ENCODE results near the gene GPATCH2L. TPM values are rescaled to one million over a fixed set of nuclear protein-coding genes. Genes with fewer than 3 reads are reported as not detected.

Gene GPATCH2L
- polyA plus RNA-seq, 1 donor (not counting 4 experiments of a cell fraction or from before 2014, with no cell fraction given), result 28.8 TPM

GRCh38 chr14:76252471-76252870 is 100.7 kb downstream of the GPATCH2L start:
- no peaks in the 10 kb centered on the region for H3K27me3 ChIP-seq (ENCODE audit: control insufficient read depth, extremely low read depth, insufficient read depth, low read length)
- no peak for TF ChIP-seq EZH2 (IDR thresholded peaks at IDR 0.05; ENCODE audit: low read length)
- no peak for TF ChIP-seq CTCF (optimal IDR thresholded peaks at IDR 0.05 in 1 of 3, IDR thresholded peaks at IDR 0.05 in 1 of 3, conservative IDR thresholded peaks at IDR 0.05 in 1 of 3; ENCODE audit: extremely low read depth in 1 of 3, insufficient read depth in 2 of 3, low read length in 3 of 3)
- no peaks in the 10 kb centered on the region for H3K4me1 ChIP-seq (ENCODE audit: control insufficient read depth, extremely low read depth, insufficient read depth, low read length)
- no peak overlapping the region for H3K4me3 ChIP-seq (ENCODE audit: control insufficient read depth in 2 of 3, extremely low read depth in 1 of 3, insufficient read depth in 2 of 3, low read depth in 1 of 3, low read length in 3 of 3)
- no peaks in the 10 kb centered on the region for H3K79me2 ChIP-seq (ENCODE audit: control insufficient read depth, insufficient read depth, low read length)
- no peak for DNase-seq (ENCODE audit: low read depth, low spot score)
- H3K27ac ChIP-seq (ENCODE audit: control insufficient read depth, insufficient read depth, low read length), result no peak overlapping the region
- no peaks in the 10 kb centered on the region for H3K36me3 ChIP-seq (ENCODE audit: control insufficient read depth in 2 of 2, extremely low read depth in 1 of 2, insufficient read depth in 2 of 2, low read length in 2 of 2)
- dilution Hi-C loops (cut with MboI; ENCODE audit: extremely low pct_ligation_motif_present, low sequenced_read_pairs), result no loop called here
- no peaks in the 10 kb centered on the region for H3K9me1 ChIP-seq (ENCODE audit: control insufficient read depth, extremely low read depth, insufficient read depth, low read length)
- no peak overlapping the region for H3K4me2 ChIP-seq (ENCODE audit: control insufficient read depth, extremely low read depth, insufficient read depth, low read depth, low read length)
- no peaks in the 10 kb centered on the region for H4K20me1 ChIP-seq (ENCODE audit: control insufficient read depth, extremely low read depth, insufficient read depth, low read length)
- H3K9ac ChIP-seq (ENCODE audit: control insufficient read depth, extremely low read depth, insufficient read depth, low read length), result no peak overlapping the region
- FAIRE-seq, result no peak
- H3K9me3 ChIP-seq (ENCODE audit: control insufficient read depth, low read depth, low read length), result no peaks in the 10 kb centered on the region
- H2AFZ ChIP-seq (ENCODE audit: control insufficient read depth, low read length), result no peak overlapping the region

- no peak overlapping the region for H3K27ac ChIP-seq (ENCODE audit: control insufficient read depth, insufficient read depth, low read length)
- H3K9me1 ChIP-seq (ENCODE audit: control insufficient read depth, extremely low read depth, insufficient read depth, low read length), result no peaks in the 10 kb centered on the region
- TF ChIP-seq EZH2 (IDR thresholded peaks at IDR 0.05; ENCODE audit: low read length) (no peak), CTCF (optimal IDR thresholded peaks at IDR 0.05 in 1 of 3, IDR thresholded peaks at IDR 0.05 in 1 of 3, conservative IDR thresholded peaks at IDR 0.05 in 1 of 3; ENCODE audit: extremely low read depth in 1 of 3, insufficient read depth in 2 of 3, low read length in 3 of 3) (no peak)
- H3K4me1 ChIP-seq (ENCODE audit: control insufficient read depth, extremely low read depth, insufficient read depth, low read length), result no peaks in the 10 kb centered on the region
- no peaks in the 10 kb centered on the region for H3K36me3 ChIP-seq (ENCODE audit: control insufficient read depth in 2 of 2, extremely low read depth in 1 of 2, insufficient read depth in 2 of 2, low read length in 2 of 2)
- dilution Hi-C loops (cut with MboI; ENCODE audit: extremely low pct_ligation_motif_present, low sequenced_read_pairs), result no loop called here
- no peaks in the 10 kb centered on the region for H3K27me3 ChIP-seq (ENCODE audit: control insufficient read depth, extremely low read depth, insufficient read depth, low read length)
- no peak overlapping the region for H3K9ac ChIP-seq (ENCODE audit: control insufficient read depth, extremely low read depth, insufficient read depth, low read length)
- FAIRE-seq (no peak), DNase-seq (ENCODE audit: low read depth, low spot score) (no peak)
- H4K20me1 ChIP-seq (ENCODE audit: control insufficient read depth, extremely low read depth, insufficient read depth, low read length), result no peaks in the 10 kb centered on the region
- no peaks in the 10 kb centered on the region for H3K9me3 ChIP-seq (ENCODE audit: control insufficient read depth, low read depth, low read length)
- no peaks in the 10 kb centered on the region for H3K79me2 ChIP-seq (ENCODE audit: control insufficient read depth, insufficient read depth, low read length)
- no peak overlapping the region for H2AFZ ChIP-seq (ENCODE audit: control insufficient read depth, low read length)
- H3K4me2 ChIP-seq (ENCODE audit: control insufficient read depth, extremely low read depth, insufficient read depth, low read depth, low read length), result no peak overlapping the region
- H3K4me3 ChIP-seq (ENCODE audit: control insufficient read depth in 2 of 3, extremely low read depth in 1 of 3, insufficient read depth in 2 of 3, low read depth in 1 of 3, low read length in 3 of 3), result no peak overlapping the region
Observed at GRCh38 chr14:76253111-76253510, 101.4 kb downstream of the GPATCH2L start.
